Spinal cord (tissue), 10 donors: ENCODE measurements around the gene F12. TPM values are rescaled to one million over a fixed set of nuclear protein-coding genes. Genes with fewer than 3 reads are reported as not detected.
A peak's percentile ranks its signal among the peaks of the same experiment; 100 is the strongest.

ENCODE experiments used
- DNase-seq, 6 donors: peaks; one replicate each; pipeline versions ENCODE4 v3.0.0 to v3.0.0-alpha.2; 2013 to 2015; ENCODE audit warnings: low spot score in 6 of 6, low read depth in 4 of 6
- H3K27ac ChIP-seq: one replicate; pipeline ENCODE4 v1.5.1; 2013; ENCODE audit warnings: low read depth, low read length, control low read depth
- H3K27me3 ChIP-seq: one replicate; pipeline ENCODE4 v1.6.1; 2013; ENCODE audit warnings: low read length; ENCODE audit not compliant: control insufficient read depth, insufficient read depth
- H3K36me3 ChIP-seq: one replicate; pipeline ENCODE4 v1.6.1; 2013; ENCODE audit warnings: low read length; ENCODE audit not compliant: control insufficient read depth, insufficient read depth
- H3K4me1 ChIP-seq: one replicate; pipeline ENCODE4 v1.6.1; 2013; ENCODE audit warnings: low read length; ENCODE audit not compliant: control insufficient read depth, insufficient read depth
- H3K4me3 ChIP-seq: one replicate; pipeline ENCODE4 v1.5.1; 2013; ENCODE audit warnings: low read depth, low read length, control low read depth
- H3K9me3 ChIP-seq: one replicate; pipeline ENCODE4 v1.6.1; 2013; ENCODE audit warnings: low read length; ENCODE audit not compliant: control insufficient read depth, insufficient read depth
- WGBS: methylation state at CpG from one replicate; pipeline ENCODE4 v1.1.5; 2013; ENCODE audit warnings: missing lambda C conversion rate; ENCODE audit not compliant: insufficient coverage; 5-methylcytosine and 5-hydroxymethylcytosine counted together
- polyA plus RNA-seq, 2 donors: library from polyadenylated mRNA; unstranded; fragments of 120-200 nt; gene quantifications; one replicate each; pipeline ENCODE4 v1.2.1, GENCODE V29; 2013; ENCODE audit not compliant: insufficient read length in 2 of 2
- total RNA-seq, 2 donors: library from RNA; depleted of rRNA in 1 of 2; stranded (reverse); fragments of 120-200 nt in 1 of 2; fragments of >200 nt in 1 of 2; gene quantifications; one replicate each; pipeline versions ENCODE4 v1.2.3 to v1.2.4, GENCODE V29; 2013 to 2014
- donor health status: healthy.

F12 gene
- total and polyA plus RNA-seq, 4 donors: 1.9 to 15.1 (median 8.9) TPM

GRCh38 chr5:177414481-177414880 lies 5.1 kb upstream of the F12 start:
- no CpG with 5 or more reads among the region's 3 CpGs for WGBS
- no peak overlapping the region for H3K4me3 ChIP-seq
- no peaks in the 10 kb centered on the region for H3K36me3 ChIP-seq
- H3K9me3 ChIP-seq: no peaks in the 10 kb centered on the region
- DNase-seq: no peak
- H3K27me3 ChIP-seq: no peaks in the 10 kb centered on the region
- no peak overlapping the region for H3K27ac ChIP-seq
- H3K4me1 ChIP-seq: no peaks in the 10 kb centered on the region

- no peak for DNase-seq
- Histone ChIP-seq H3K9me3 (no peaks in the 10 kb centered on the region), H3K36me3 (no peaks in the 10 kb centered on the region), H3K4me3 (no peak overlapping the region), H3K27ac (no peak overlapping the region), H3K27me3 (no peaks in the 10 kb centered on the region), H3K4me1 (no peaks in the 10 kb centered on the region)
- 85% methylated on average over 6 of the region's 8 CpGs for WGBS
Observed at GRCh38 chr5:177412603-177413233, 3.4 kb upstream of the F12 start.

- peaks cover under 1% of the 10 kb centered on the region for H3K27me3 ChIP-seq
- no peak overlapping the region for H3K4me3 ChIP-seq
- 89% methylated on average over 3 of the region's 3 CpGs for WGBS
- no peak overlapping the region for H3K27ac ChIP-seq
- no peaks in the 10 kb centered on the region for H3K9me3 ChIP-seq
- no peaks in the 10 kb centered on the region for H3K36me3 ChIP-seq
- peaks cover 1% of the 10 kb centered on the region for H3K4me1 ChIP-seq
- DNase-seq: no peak
Observed at GRCh38 chr5:177410575-177410974, 1.2 kb upstream of the F12 start.

- Histone ChIP-seq H3K4me3 (no peak overlapping the region), H3K9me3 (no peaks in the 10 kb centered on the region), H3K27me3 (peaks cover 43% of the 10 kb centered on the region), H3K27ac (no peak overlapping the region), H3K4me1 (peaks cover 39% of the 10 kb centered on the region), H3K36me3 (no peaks in the 10 kb centered on the region)
- DNase-seq: no peak
- 84% methylated on average over 4 of the region's 5 CpGs for WGBS
Observed at GRCh38 chr5:177405805-177406204, 3.6 kb downstream of the F12 start.

- H3K27me3 ChIP-seq: peaks cover 48% of the 10 kb centered on the region
- no peaks in the 10 kb centered on the region for H3K9me3 ChIP-seq
- H3K36me3 ChIP-seq: no peaks in the 10 kb centered on the region
- no peak overlapping the region for H3K27ac ChIP-seq
- WGBS: 94% methylated on average over 2 of the region's 2 CpGs
- no peak overlapping the region for H3K4me3 ChIP-seq
- DNase-seq: no peak
- peaks cover 43% of the 10 kb centered on the region for H3K4me1 ChIP-seq
Observed at GRCh38 chr5:177405312-177405711, 4.1 kb downstream of the F12 start.

- H3K4me3 ChIP-seq: peak overlapping the region; percentile 50
- H3K9me3 ChIP-seq: no peaks in the 10 kb centered on the region
- H3K27me3 ChIP-seq: peaks cover 54% of the 10 kb centered on the region
- no peaks in the 10 kb centered on the region for H3K36me3 ChIP-seq
- no peak overlapping the region for H3K27ac ChIP-seq
- peaks cover 49% of the 10 kb centered on the region for H3K4me1 ChIP-seq
- WGBS: 16% methylated on average over 16 of the region's 16 CpGs
- peak in 2 of 6 donors; percentile 50 to 51 for DNase-seq
Observed at GRCh38 chr5:177404641-177405179, 4.7 kb downstream of the F12 start.

- Histone ChIP-seq H3K9me3 (no peaks in the 10 kb centered on the region), H3K27me3 (peaks cover 60% of the 10 kb centered on the region), H3K36me3 (no peaks in the 10 kb centered on the region), H3K4me1 (peaks cover 54% of the 10 kb centered on the region), H3K4me3 (peak overlapping the region; percentile 50), H3K27ac (no peak overlapping the region)
- under 1% methylated on average over 84 of the region's 93 CpGs for WGBS
- DNase-seq: peak in 2 of 6 donors; percentile 86 to 90
Observed at GRCh38 chr5:177403792-177404640, 5.3 kb downstream of the F12 start.

GRCh38 chr5:177403102-177403791 lies 6.1 kb downstream of the F12 start:
- 1% methylated on average over 59 of the region's 61 CpGs for WGBS
- H3K36me3 ChIP-seq: no peaks in the 10 kb centered on the region
- peak overlapping the region; percentile 50 for H3K4me3 ChIP-seq
- H3K9me3 ChIP-seq: no peaks in the 10 kb centered on the region
- H3K4me1 ChIP-seq: peaks cover 54% of the 10 kb centered on the region
- peak in 2 of 6 donors; percentile 41 to 53 for DNase-seq
- peaks cover 65% of the 10 kb centered on the region for H3K27me3 ChIP-seq
- no peak overlapping the region for H3K27ac ChIP-seq

- Histone ChIP-seq H3K36me3 (no peaks in the 10 kb centered on the region), H3K9me3 (no peaks in the 10 kb centered on the region), H3K4me3 (peak overlapping the region; percentile 22), H3K27ac (no peak overlapping the region), H3K27me3 (peaks cover 73% of the 10 kb centered on the region), H3K4me1 (peaks cover 54% of the 10 kb centered on the region)
- WGBS: 6% methylated on average over 38 of the region's 49 CpGs
- peak in 2 of 6 donors; percentile 73 to 91 for DNase-seq
Observed at GRCh38 chr5:177402271-177403043, 6.9 kb downstream of the F12 start.
